A673 (cell line): ENCODE results near the gene VOPP1. TPM values are rescaled to one million over a fixed set of nuclear protein-coding genes. Genes with fewer than 3 reads are reported as not detected.

Source experiments
- BruUV-seq: library from RNA; stranded (reverse); fragments of 400-500 nt; replicated peaks from 2 replicates; lab custom pipeline; 2021; lab: Mats Ljungman, UMichigan
- CTCF ChIA-PET: fragments of 300-600 bp; sonication (Branson Sonifier 250); formaldehyde crosslinking; loops from one replicate; lab custom pipeline; 2022; ENCODE audit warnings: antibody characterized with exemption; lab: Charles Lee
- POLR2A ChIA-PET: fragments of 300-600 bp; sonication (Branson Sonifier 250); formaldehyde crosslinking; loops from one replicate; lab custom pipeline; 2022; ENCODE audit warnings: antibody characterized with exemption; ENCODE audit not compliant: low non-redundant PET; lab: Charles Lee
- DNase-seq: peaks from one replicate; pipeline ENCODE4 v3.0.0-alpha.2; 2015; ENCODE audit warnings: low spot score
- H3K27ac ChIP-seq: fragments of 200-600 bp; sonication (generic); 2 replicates; pipeline ENCODE4 v1.5.1; 2016; ENCODE audit warnings: mixed run types, low read depth, mild to moderate bottlenecking, mixed read lengths, antibody characterized with exemption, low read length; ENCODE audit not compliant: poor library complexity, severe bottlenecking
- H3K27me3 ChIP-seq: fragments of 200-600 bp; sonication (generic); replicated peaks from 2 replicates; pipeline ENCODE4 v1.6.1; 2017; ENCODE audit warnings: mixed run types, low read depth, mild to moderate bottlenecking, mixed read lengths, antibody characterized with exemption, low read length; ENCODE audit not compliant: insufficient read depth, poor library complexity
- H3K36me3 ChIP-seq: fragments of 200-600 bp; sonication (generic); 2 replicates; pipeline ENCODE4 v1.6.1; 2016; ENCODE audit warnings: mixed run types, mild to moderate bottlenecking, mixed read lengths, antibody characterized with exemption, low read length; ENCODE audit not compliant: insufficient read depth, poor library complexity, severe bottlenecking
- H3K4me1 ChIP-seq: fragments of 200-600 bp; sonication (generic); 2 replicates; pipeline ENCODE4 v1.6.1; 2017; ENCODE audit warnings: mixed run types, mild to moderate bottlenecking, mixed read lengths, antibody characterized with exemption, low read length; ENCODE audit not compliant: insufficient read depth, poor library complexity, severe bottlenecking
- H3K4me3 ChIP-seq: fragments of 200-600 bp; sonication (generic); 2 replicates; pipeline ENCODE4 v1.5.1; 2016; ENCODE audit warnings: low read depth, mixed run types, mild to moderate bottlenecking, mixed read lengths, low read length; ENCODE audit not compliant: poor library complexity, severe bottlenecking
- H3K9me3 ChIP-seq: fragments of 200-600 bp; sonication (generic); 2 replicates; pipeline ENCODE4 v1.6.1; 2016; ENCODE audit warnings: mixed run types, low read depth, mild to moderate bottlenecking, mixed read lengths, antibody characterized with exemption, low read length; ENCODE audit not compliant: poor library complexity, severe bottlenecking
- CTCF ChIP-seq: fragments of 300-800, 200-600 bp; sonication (generic); conservative IDR thresholded peaks from 2 replicates; pipeline ENCODE4 v1.5.1; 2017; ENCODE audit warnings: low read depth, mild to moderate bottlenecking, antibody characterized with exemption, low read length, moderate library complexity, mixed read lengths
- EZH2 ChIP-seq: fragments of 200-600 bp; sonication (generic); IDR thresholded peaks from 2 replicates; pipeline ENCODE4 v1.6.1; 2017; ENCODE audit warnings: borderline replicate concordance, low read depth, mild to moderate bottlenecking, mixed read lengths, antibody characterized with exemption, low read length; ENCODE audit not compliant: poor library complexity, severe bottlenecking
- intact Hi-C: fragments of 100-400 bp; cut with micrococcal nuclease; formaldehyde crosslinking; loops from one replicate; pipeline ENCODE4 v1.10.0; 2022; ENCODE audit not compliant: unreplicated experiment
- total RNA-seq: library from RNA; stranded (reverse); gene quantifications from 2 replicates; pipeline ENCODE4 v1.2.3, GENCODE V29; 2021

Gene VOPP1
- total RNA-seq, 1 experiment from 2014 or later: 49.6 TPM

GRCh38 chr7:55556492-55556891, 15.8 kb downstream of the VOPP1 start:
- intact Hi-C loops: no loop called here
- no TSS peak for BruUV-seq
- POLR2A ChIA-PET: no interaction called here

GRCh38 chr7:55556031-55556430, 16.3 kb downstream of the VOPP1 start:
- Histone ChIP-seq H3K36me3 (no peaks in the 10 kb centered on the region), H3K9me3 (no peaks in the 10 kb centered on the region), H3K4me1 (peaks cover 37% of the 10 kb centered on the region), H3K27me3 (no peaks in the 10 kb centered on the region), H3K27ac (no peak overlapping the region), H3K4me3 (no peak overlapping the region)
- ChIA-PET CTCF (no interaction called here), POLR2A (no interaction called here)
- BruUV-seq: no TSS peak
- no peak for DNase-seq
- intact Hi-C loops: no loop called here
- TF ChIP-seq CTCF (no peak), EZH2 (no peak)

More at GRCh38 chr7:55556492-55556891, 15.8 kb downstream of the VOPP1 start:
- Histone ChIP-seq H3K4me3 (no peak overlapping the region), H3K36me3 (no peaks in the 10 kb centered on the region), H3K27me3 (no peaks in the 10 kb centered on the region), H3K9me3 (no peaks in the 10 kb centered on the region), H3K4me1 (peaks cover 37% of the 10 kb centered on the region), H3K27ac (no peak overlapping the region)
- DNase-seq: no peak
- CTCF ChIA-PET: no interaction called here
- TF ChIP-seq EZH2 (no peak), CTCF (no peak)

GRCh38 chr7:55555160-55555559, 17.1 kb downstream of the VOPP1 start:
- TF ChIP-seq EZH2: no peak
- TF ChIP-seq CTCF: no peak
- DNase-seq: no peak
- POLR2A ChIA-PET: no interaction called here
- Histone ChIP-seq H3K27me3 (no peaks in the 10 kb centered on the region), H3K9me3 (no peaks in the 10 kb centered on the region), H3K4me3 (no peak overlapping the region), H3K36me3 (no peaks in the 10 kb centered on the region), H3K27ac (no peak overlapping the region), H3K4me1 (peaks cover 37% of the 10 kb centered on the region)
- CTCF ChIA-PET: no interaction called here
- no TSS peak for BruUV-seq
- intact Hi-C loops: no loop called here
